ENCODE results near the gene CLDN18.
A peak's percentile ranks its signal among the peaks of the same experiment; 100 is the strongest.

The CLDN18 gene

GRCh38 chr3:138027821-138028220, 17.9 kb downstream of the CLDN18 start:
- DNase-seq (ENCODE audit: low read depth): no peak

DNA sequence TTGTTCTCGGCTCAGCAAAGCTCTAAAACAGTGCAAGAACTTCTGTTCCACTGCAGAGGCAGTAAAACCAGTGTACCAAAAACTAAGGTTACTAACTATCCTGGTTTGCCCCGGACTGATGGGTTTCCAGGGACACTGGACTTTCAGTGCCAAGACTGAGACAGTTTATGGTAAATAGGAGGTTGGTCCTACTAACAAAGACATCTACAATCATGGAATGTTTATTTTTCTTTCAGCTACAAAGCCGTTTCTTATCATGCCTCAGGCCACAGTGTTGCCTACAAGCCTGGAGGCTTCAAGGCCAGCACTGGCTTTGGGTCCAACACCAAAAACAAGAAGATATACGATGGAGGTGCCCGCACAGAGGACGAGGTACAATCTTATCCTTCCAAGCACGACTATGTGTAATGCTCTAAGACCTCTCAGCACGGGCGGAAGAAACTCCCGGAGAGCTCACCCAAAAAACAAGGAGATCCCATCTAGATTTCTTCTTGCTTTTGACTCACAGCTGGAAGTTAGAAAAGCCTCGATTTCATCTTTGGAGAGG, 20.8 kb downstream of the CLDN18 start:
- no peak for DNase-seq (ENCODE audit: low read depth)

DNA sequence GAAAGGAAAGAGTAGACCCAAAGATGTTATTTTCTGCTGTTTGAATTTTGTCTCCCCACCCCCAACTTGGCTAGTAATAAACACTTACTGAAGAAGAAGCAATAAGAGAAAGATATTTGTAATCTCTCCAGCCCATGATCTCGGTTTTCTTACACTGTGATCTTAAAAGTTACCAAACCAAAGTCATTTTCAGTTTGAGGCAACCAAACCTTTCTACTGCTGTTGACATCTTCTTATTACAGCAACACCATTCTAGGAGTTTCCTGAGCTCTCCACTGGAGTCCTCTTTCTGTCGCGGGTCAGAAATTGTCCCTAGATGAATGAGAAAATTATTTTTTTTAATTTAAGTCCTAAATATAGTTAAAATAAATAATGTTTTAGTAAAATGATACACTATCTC, 21.6 kb downstream of the CLDN18 start:
- DNase-seq (ENCODE audit: low read depth): no peak

DNA sequence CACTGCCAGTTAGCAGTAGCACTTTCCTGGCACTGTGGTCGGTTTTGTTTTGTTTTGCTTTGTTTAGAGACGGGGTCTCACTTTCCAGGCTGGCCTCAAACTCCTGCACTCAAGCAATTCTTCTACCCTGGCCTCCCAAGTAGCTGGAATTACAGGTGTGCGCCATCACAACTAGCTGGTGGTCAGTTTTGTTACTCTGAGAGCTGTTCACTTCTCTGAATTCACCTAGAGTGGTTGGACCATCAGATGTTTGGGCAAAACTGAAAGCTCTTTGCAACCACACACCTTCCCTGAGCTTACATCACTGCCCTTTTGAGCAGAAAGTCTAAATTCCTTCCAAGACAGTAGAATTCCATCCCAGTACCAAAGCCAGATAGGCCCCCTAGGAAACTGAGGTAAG, 22.6 kb downstream of the CLDN18 start:
- DNase-seq (ENCODE audit: low read depth): no peak

DNA sequence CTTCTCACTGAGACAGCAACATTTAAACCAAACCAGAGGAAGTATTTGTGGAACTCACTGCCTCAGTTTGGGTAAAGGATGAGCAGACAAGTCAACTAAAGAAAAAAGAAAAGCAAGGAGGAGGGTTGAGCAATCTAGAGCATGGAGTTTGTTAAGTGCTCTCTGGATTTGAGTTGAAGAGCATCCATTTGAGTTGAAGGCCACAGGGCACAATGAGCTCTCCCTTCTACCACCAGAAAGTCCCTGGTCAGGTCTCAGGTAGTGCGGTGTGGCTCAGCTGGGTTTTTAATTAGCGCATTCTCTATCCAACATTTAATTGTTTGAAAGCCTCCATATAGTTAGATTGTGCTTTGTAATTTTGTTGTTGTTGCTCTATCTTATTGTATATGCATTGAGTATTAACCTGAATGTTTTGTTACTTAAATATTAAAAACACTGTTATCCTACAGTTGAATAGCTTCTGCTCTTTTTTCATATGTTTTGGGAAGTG, 23.3 kb downstream of the CLDN18 start:
- DNase-seq (ENCODE audit: low read depth): no peak

GRCh38 chr3:138034918-138035317, 25.0 kb downstream of the CLDN18 start:
- DNase-seq (ENCODE audit: low read depth): no peak

DNA sequence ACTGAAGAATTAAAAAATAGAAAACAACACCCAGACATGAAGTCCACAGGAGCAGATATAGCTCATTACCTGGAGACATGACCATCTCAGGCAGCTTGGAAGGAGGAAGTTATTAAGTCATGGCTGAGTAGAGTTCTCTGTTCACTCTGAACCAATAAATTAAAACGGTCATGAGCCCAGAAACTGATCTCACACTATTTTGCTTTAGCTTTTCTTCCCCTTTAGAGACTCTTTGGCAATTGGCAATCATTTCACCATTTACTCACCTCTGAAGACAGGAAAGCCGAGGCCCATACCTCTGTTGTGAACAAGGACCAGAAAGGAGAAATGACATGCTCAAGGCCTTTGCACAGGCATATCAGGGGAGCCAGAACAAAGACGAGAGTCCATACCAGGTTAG, 26.6 kb downstream of the CLDN18 start:
- DNase-seq (ENCODE audit: low read depth): no peak

GRCh38 chr3:138038725-138039462, 28.9 kb downstream of the CLDN18 start:
- no peak for DNase-seq (ENCODE audit: low read depth)

- DNase-seq (ENCODE audit: low read depth): peak; percentile 85
Measured at GRCh38 chr3:138042043-138042442, 32.1 kb downstream of the CLDN18 start.

- peak; percentile 89 for DNase-seq (ENCODE audit: low read depth)
Measured at GRCh38 chr3:138043266-138044029, 33.5 kb downstream of the CLDN18 start.

DNA sequence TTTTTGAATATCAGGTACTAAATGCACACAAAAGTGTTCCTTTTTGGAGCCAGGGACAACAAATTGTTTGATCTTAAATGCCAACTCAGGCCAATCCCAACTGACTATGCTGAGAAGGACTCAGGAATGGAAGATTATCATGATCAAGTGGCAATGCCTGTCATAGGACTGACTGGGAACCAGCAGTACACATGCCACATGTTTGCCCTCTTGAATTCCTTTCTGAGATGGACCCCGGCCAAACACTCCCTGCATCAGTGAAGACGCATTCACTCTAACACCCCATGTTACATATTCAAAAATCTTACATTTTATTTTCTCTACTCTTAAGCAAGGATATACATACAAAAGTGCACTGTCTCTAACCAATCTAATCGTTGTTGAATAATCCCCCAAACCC, 36.1 kb downstream of the CLDN18 start:
- DNase-seq (ENCODE audit: low read depth): no peak

- DNase-seq (ENCODE audit: low read depth): no peak
Measured at GRCh38 chr3:138046955-138047354, 37.0 kb downstream of the CLDN18 start.

DNA sequence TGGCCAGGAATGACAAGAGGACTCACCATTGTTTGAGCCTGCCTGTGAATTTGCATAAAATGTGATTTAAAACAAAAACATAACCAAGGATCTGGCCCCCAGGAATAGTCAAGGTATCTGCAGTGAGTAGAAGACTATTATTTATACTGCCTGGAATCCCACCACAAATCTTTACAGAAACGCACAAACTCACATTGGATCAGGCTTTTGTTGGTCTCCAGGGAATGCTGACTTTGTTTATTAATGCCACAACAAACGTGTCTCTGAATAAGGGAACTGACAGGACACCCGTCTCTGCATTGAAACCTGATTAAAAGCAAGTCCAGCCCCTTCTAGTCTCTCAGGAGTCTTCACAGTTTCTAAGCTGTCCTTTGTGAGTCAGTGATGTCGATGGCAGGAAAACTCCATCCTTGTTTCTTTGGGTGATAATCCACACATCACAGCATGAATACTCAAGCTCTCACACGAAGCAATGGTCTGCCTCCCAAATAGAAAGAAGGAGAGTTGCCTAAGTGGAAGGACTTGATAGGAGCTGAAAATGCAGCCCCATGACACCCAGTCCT, 37.7 kb downstream of the CLDN18 start:
- DNase-seq (ENCODE audit: low read depth): no peak

DNA sequence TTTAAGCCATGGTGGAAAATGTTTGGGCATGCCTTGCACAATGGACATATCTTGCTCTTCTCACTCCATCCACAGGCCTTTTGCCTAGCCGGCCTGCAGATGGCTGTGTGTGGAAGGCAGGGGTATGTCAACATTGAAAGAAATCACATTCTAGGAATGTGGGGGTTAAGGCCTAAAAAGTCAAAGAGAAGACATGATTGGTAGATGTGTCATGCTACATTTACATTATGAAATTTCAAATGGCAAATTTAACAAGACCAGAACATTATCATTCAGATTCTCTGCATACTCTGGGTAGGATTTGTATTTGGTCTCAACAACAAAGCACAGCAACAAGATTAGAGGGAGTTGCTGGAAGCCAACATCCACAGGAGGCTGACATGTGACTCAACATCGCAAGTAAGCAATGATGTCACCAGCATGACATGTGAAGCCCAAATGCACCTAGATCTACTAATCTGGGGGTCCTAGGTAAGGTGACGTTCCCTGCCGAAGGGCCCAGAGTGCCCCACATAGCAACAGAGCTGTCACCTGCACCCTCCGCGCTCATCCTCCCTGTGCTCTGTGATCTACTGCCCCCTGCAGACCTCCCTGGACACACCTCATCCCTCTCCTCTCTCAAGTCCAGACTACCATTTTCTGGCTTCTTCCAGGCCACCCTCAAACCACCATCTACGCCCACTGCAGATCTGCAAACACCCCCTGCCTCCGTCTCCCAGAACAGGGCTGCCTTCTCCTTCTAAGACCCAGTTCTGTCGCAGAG, 39.4 kb downstream of the CLDN18 start:
- peak; percentile 81 for DNase-seq (ENCODE audit: low read depth)

- DNase-seq (ENCODE audit: low read depth): peak; percentile 58
Measured at GRCh38 chr3:138051947-138052802, 42.2 kb downstream of the CLDN18 start.

- DNase-seq (ENCODE audit: low read depth): no peak
Measured at GRCh38 chr3:138054057-138054456, 44.1 kb downstream of the CLDN18 start.

DNA sequence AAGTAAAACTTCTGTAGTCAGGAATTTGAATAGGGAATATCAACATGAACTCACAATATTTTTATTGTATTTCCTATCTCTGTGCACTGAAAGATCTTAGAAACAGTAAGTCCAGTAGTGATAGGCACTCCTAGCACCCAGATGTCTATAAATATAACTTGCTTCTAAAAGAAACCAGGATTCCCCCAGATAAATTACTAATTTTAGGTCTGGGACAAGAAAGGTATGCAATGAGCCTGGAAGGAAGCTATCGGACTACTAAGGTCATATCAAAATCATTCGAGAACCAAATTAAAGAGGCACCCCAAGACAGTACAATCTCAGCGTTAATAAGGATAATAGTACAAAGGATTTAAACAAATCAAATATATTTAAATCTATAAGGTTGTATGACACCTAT, 47.4 kb downstream of the CLDN18 start:
- no peak for DNase-seq (ENCODE audit: low read depth)

- no peak for DNase-seq (ENCODE audit: low read depth)
Measured at GRCh38 chr3:138059261-138059660, 49.3 kb downstream of the CLDN18 start.

DNA sequence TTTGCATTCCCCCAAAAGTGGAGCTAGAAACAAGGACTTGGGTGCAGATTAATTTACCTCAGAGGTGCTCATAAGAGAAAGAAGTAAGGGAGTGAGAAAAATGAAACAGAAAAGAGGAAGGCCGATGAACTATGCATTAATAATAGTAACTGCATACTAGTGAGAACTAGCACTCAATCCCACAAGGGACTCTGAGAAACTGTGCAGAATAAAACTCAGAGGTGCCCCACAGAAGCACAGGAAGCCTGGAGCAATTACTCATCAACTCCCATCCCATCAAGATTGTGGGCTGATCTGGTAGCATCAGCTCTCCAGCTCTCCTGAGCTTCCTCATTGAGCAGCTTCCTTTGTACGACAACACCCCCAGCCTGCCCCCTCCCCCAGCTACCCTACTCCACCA, 50.8 kb downstream of the CLDN18 start:
- DNase-seq (ENCODE audit: low read depth): peak; percentile 30

DNA sequence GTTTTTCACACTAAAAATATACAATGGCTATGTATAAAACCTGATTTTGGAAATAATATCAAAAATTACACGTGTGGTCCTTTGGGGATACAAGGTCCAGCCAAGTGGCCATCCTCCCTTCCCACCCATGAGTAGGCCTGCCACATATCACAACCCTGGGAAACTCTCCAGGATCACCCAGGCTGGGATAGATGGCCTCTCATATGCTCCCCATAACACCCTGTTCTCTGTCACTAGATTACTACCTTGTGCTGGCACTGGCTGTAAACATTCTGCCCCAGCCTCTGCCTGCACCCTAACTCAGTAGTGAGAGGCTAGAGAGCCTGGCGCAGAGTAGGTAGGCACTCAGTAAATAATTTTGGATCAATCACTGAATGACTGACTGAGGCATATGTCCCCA, 52.1 kb downstream of the CLDN18 start:
- DNase-seq (ENCODE audit: low read depth): no peak

DNA sequence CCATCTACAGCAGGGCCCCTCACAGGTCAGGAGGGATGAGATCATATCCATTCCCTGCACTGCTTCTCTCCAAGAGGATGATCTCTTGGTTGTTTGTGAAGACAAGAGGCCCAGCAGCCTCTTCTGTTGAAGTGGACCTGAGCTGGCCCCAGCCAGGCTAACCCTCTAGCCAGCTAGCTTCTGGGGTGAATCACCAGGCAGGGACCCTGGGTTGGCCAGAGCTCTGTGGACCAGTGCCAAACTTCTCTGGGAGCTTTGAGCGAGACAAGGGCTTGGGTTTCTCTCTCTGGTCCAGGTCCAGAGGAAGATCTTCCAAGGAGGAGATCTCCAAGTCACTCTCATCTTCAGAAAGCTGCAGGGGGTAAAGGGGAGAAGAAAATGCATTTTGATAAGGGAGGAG, 52.7 kb downstream of the CLDN18 start:
- peak; percentile 85 for DNase-seq (ENCODE audit: low read depth)
